Subcutaneous abdominal adipose tissue (tissue), 5 donors: Measurements from ENCODE around the gene ZNF302.

Source experiments
- H3K27ac ChIP-seq: one replicate; pipeline ENCODE4 v1.7.0; 2013; ENCODE audit warnings: low read depth, mild to moderate bottlenecking, inconsistent platforms, low read length, moderate library complexity
- H3K27me3 ChIP-seq, 5 donors: one replicate each; pipeline ENCODE4 v1.7.0; 2013; ENCODE audit warnings: low read length in 5 of 5, inconsistent platforms in 1 of 5; ENCODE audit not compliant: control insufficient read depth in 5 of 5, insufficient read depth in 4 of 5
- H3K36me3 ChIP-seq, 5 donors: one replicate each; pipeline ENCODE4 v1.7.0; 2013; ENCODE audit warnings: low read length in 5 of 5; ENCODE audit not compliant: control insufficient read depth in 5 of 5, insufficient read depth in 5 of 5
- H3K4me1 ChIP-seq, 5 donors: one replicate each; pipeline ENCODE4 v1.7.0; 2013; ENCODE audit warnings: low read length in 5 of 5, mild to moderate bottlenecking in 3 of 5, moderate library complexity in 1 of 5; ENCODE audit not compliant: control insufficient read depth in 5 of 5, insufficient read depth in 5 of 5
- H3K4me3 ChIP-seq, 5 donors: one replicate each; pipeline ENCODE4 v1.7.0; 2013; ENCODE audit warnings: low read length in 5 of 5, low read depth in 1 of 5
- H3K9ac ChIP-seq, 5 donors: one replicate each; pipeline ENCODE4 v1.7.0; 2013; ENCODE audit warnings: low read length in 5 of 5, mild to moderate bottlenecking in 4 of 5, moderate library complexity in 3 of 5
- H3K9me3 ChIP-seq, 5 donors: one replicate each; pipeline ENCODE4 v1.7.0; 2013; ENCODE audit warnings: low read length in 5 of 5; ENCODE audit not compliant: control insufficient read depth in 5 of 5
- donor health status: healthy.
- donor health status: healthy.
- donor health status: healthy.
- donor health status: healthy.
- donor health status: healthy.

ZNF302 gene

DNA sequence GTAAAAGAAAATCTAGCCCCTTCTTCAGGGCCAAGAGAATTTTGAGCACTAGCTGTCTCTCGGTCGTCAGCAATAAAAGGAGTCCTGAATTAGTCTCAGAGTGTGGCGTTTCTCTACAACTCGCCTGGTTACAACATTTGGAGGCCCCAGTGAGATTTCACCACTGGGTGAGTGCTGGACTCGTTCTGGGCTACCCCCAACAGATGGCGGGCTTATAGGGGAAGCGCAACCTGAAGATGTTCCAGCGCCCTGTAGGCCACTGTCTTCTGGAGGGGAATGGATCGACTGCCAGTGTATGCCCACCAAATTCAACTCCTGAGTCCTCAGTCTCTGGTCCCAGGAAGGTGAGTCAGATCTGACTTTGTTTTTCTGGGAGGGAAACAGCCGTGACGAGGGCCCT, 44.9 kb downstream of the ZNF302 start:
- no peak overlapping the region for H3K4me3 ChIP-seq
- no peaks in the 10 kb centered on the region for H3K9me3 ChIP-seq
- no peak overlapping the region for H3K27ac ChIP-seq
- H3K9ac ChIP-seq: no peak overlapping the region
- no peaks in the 10 kb centered on the region for H3K36me3 ChIP-seq
- H3K4me1 ChIP-seq: no peaks in the 10 kb centered on the region
- peaks cover 5 to 22% (median 6%) of the 10 kb centered on the region in 5 donors for H3K27me3 ChIP-seq

DNA sequence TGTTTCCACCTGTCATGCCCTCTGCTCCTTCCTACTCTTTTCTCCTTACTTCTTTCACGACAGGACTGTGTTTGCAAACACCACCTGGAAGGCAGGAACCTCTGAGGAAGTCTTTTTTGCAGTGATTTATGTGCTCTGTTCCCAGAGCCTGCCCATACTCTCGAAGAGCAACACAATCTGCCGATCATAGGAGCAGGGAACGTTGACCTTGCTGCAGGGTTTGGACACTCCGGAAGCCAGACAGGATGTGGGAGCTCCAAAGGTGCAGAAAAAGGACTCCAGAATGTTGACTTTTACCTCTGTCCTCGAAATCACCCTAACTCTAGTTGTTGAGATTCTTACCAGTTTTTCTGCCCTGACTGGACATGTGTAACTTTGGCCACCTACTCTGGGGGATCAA, 47.9 kb downstream of the ZNF302 start:
- H3K4me3 ChIP-seq: no peak overlapping the region
- peaks cover 5 to 31% (median 6%) of the 10 kb centered on the region in 5 donors for H3K27me3 ChIP-seq
- H3K9ac ChIP-seq: no peak overlapping the region
- H3K4me1 ChIP-seq: no peaks in the 10 kb centered on the region
- H3K9me3 ChIP-seq: no peaks in the 10 kb centered on the region
- H3K27ac ChIP-seq: no peak overlapping the region
- H3K36me3 ChIP-seq: no peaks in the 10 kb centered on the region

DNA sequence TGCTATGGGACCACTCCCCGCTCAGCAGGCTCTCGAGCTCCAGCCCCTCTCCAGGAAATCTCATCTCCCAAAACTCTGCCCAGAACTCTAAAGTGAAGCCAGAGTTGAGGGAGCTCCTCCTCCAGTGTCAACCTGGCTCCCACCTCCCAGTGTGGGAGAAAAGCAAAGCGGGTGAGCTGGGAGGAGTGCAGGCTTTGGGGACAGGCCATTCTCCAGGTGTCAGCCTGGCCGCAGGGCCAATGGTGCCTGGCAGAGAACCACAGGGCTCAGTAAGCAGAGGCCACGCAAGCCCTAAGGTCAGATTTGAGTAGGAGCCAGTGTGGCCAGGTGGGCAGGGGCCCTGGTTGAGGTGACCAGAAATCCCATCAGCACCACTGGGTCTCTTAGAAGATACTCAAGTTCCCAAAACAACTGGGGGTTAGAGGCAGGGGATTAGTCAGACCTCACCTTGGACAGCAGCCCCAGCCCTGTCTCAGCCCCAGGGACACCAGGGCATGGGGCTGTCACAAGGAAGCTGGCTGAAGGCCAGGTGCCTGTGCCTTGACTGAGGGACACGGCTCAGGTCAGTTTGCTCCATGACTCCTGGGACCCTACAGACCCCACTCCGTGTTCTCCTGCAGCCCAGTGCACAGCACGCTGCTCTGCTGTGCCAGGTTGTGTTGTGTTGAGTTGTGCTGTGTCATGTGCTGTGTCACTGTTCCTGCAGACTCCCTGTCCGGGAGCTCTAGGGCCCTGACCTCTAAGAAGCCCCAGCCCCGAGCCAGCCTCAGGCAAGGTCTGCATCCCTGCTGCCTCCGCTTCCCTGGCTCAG, 53.7 kb downstream of the ZNF302 start:
- Histone ChIP-seq H3K9me3 (peaks cover 0 to 5% (median 0%) of the 10 kb centered on the region in 5 donors), H3K4me1 (peaks cover 7 to 31% (median 26%) of the 10 kb centered on the region in 5 donors), H3K27ac (no peak overlapping the region)

DNA sequence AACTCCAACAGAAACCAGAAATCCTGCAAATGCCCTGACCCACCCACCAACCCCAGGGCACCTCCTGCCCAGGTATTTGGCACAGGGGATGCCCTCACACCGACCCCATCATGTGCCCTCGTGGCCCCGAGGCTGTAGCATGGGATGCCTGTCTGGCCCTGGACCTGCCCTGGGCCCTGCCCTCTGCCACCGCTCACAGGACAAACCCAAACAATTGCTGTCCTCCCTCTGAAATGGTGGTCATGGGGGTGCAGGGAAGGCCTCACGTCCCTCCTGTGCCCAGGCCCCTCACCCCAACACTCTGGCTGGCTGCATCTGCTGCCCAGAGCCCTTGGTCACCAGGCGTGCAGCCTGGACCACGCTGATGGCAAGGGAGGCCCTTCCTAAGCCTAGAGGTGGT, 54.5 kb downstream of the ZNF302 start:
- Histone ChIP-seq H3K9ac (no peak overlapping the region), H3K27me3 (peaks cover 0 to 8% (median 0%) of the 10 kb centered on the region in 5 donors), H3K9me3 (peaks cover 0 to 5% (median 0%) of the 10 kb centered on the region in 5 donors), H3K4me3 (no peak overlapping the region), H3K27ac (no peak overlapping the region), H3K36me3 (peaks cover 9 to 15% (median 9%) of the 10 kb centered on the region in 5 donors), H3K4me1 (peaks cover 7 to 33% (median 26%) of the 10 kb centered on the region in 5 donors)

More for the DNA sequence above, 53.7 kb downstream of the ZNF302 start:
- H3K4me3 ChIP-seq: no peak overlapping the region
- H3K9ac ChIP-seq: no peak overlapping the region
- H3K36me3 ChIP-seq: peaks cover 6 to 10% (median 7%) of the 10 kb centered on the region in 5 donors
- peaks cover 0 to 13% (median 3%) of the 10 kb centered on the region in 5 donors for H3K27me3 ChIP-seq

DNA sequence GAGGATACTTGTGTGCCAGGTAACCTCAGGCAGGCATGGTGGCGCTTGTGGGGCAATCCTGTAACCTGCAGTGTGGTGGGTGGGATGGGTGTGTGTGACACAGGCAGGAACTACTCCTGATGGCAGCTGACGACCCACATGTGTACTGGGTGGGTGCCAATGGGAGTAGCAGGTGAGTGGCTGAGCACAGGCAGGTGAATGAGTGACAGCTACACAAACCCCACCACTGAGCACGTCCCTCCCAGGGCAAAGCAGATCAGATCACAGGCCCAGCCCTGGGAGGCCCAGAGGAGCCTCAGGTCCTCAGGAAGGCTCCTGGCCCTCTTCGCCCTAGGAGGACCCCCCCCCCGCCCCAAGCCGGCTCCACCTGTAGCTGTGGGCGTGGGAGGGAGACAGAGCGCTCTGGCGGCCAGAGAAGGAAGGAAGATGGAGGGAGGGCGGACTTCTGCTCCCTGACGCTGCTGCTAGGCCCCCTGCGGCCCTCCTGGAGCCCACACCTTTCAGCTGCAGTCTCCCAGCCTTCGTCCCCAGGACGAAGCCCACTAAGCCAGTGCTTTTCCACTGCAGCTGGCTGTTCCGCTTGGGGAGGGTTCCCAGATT, 55.2 kb downstream of the ZNF302 start:
- Histone ChIP-seq H3K27ac (no peak overlapping the region), H3K4me1 (peaks cover 7 to 33% (median 26%) of the 10 kb centered on the region in 5 donors), H3K9me3 (peaks cover 0 to 5% (median 3%) of the 10 kb centered on the region in 5 donors), H3K36me3 (peaks cover 11 to 18% (median 15%) of the 10 kb centered on the region in 5 donors), H3K9ac (peak overlapping the region in 3 of 5 donors; percentile 92 to 98 (median 96)), H3K27me3 (peaks cover 0 to 6% (median 0%) of the 10 kb centered on the region in 5 donors), H3K4me3 (peak overlapping the region; percentile 71 to 97 (median 85))

DNA sequence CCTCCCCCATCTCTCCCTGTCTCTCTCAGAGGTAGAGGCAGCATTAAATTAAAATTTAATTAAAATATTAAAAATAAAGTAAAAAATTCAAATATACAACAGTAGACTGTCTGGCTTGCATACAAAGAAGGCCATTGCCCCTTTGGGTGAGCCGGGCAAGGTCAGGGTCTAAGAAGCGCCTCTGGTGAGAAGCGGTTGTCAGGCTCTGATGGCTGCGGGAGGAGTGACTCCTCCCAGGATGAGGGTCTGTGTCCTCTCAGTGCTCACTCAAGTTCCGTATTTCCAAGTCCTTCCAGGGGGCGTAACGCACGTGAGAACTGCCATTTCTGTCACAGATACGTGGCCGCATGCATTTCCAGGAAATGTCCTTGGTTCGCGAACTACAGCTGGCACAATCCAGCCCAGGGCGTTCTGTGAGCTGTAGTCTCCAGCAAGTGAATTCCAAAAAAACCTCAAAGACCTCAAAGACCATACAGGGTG, 55.8 kb downstream of the ZNF302 start:
- Histone ChIP-seq H3K9me3 (peaks cover 0 to 9% (median 7%) of the 10 kb centered on the region in 5 donors), H3K4me1 (peaks cover 7 to 33% (median 26%) of the 10 kb centered on the region in 5 donors), H3K9ac (peak overlapping the region; percentile 84 to 98 (median 93)), H3K27ac (peak overlapping the region; percentile 98), H3K36me3 (peaks cover 13 to 22% (median 16%) of the 10 kb centered on the region in 5 donors), H3K27me3 (peaks cover 0 to 5% (median 0%) of the 10 kb centered on the region in 5 donors), H3K4me3 (peak overlapping the region; percentile 71 to 97 (median 85))

DNA sequence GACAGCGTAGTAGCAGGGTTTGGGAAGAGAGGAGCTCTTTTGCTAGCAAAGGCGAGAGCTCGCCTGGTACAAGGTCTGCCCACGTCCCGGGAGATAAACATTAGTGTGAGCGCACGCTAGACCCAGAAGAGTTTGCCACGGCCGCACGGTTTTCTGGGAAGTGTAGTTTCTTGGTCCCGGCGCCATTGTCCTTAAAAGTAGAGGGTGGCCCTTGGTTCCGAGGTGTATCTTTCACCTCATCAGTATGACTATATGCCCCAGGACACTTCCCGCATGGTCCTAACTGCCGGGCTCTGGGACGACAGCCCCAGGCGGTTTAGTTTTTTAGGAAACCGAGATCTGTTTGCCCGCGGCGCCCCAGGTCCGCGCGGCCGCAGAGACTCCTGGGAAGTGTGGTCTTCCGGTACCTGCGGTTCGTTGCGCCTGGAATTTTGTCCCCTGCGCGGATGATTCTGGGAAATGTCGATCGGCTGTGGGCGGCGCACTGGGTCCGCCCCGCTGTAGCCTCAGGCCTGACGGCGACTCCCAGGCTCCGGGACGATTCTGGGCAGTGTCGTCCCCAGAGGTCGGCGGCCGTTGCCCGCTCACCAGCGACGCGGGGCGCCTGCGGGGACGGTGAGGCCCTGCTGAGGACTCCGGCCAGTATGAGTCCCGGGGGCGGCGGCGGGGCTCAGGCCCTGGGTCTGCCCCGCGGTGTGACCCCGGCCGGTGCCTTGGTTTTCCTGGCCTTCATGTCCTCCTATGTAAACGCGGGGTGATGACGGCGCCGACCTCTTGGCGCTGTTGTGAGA, 56.5 kb downstream of the ZNF302 start, which contains the start of gene ZNF181:
Gene ZNF181 (plus strand): TSS at position 498 of the 791 bp plus-strand sequence. CDS start 795 bp downstream, outside the sequence.
- H3K27me3 ChIP-seq: no peaks in the 10 kb centered on the region
- H3K27ac ChIP-seq: peak within 1 kb of the TSS; percentile 98
- H3K9me3 ChIP-seq: peaks cover 0 to 13% (median 11%) of the 10 kb centered on the region in 5 donors
- H3K4me3 ChIP-seq: peak within 1 kb of the TSS; percentile 71 to 97 (median 85)
- peak within 1 kb of the TSS; percentile 84 to 98 (median 93) for H3K9ac ChIP-seq
- peaks cover 16 to 25% (median 20%) of the 10 kb centered on the region in 5 donors for H3K36me3 ChIP-seq
- H3K4me1 ChIP-seq: peaks cover 7 to 33% (median 26%) of the 10 kb centered on the region in 5 donors

DNA sequence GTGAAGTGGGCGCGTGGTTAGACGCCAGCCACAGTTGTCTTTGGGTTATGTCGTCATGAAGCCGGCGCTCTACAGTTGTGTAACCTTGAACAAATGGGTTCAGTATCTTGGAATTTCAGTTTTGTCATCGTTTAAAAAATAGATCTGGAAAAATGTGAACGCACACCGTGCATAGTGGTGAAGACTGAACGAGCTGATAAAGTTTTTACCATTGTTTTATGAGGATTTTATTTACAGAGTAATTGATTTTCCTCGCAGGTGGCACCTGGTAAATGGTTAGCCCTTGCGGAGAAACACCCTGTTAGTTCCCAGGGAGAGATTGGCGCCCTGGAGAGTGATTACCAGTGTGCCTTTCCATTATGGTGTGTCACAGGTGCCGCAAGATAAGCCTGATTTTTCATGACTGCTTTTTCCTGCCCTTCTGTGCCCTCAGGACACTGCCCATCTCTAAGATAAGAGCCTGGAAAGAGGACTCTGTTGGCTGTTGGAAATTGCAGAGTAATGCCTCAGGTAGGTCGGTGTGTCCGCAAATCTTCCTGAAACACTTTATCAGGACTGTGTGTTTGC, 57.1 kb downstream of the ZNF302 start:
- Histone ChIP-seq H3K36me3 (peaks cover 23 to 32% (median 27%) of the 10 kb centered on the region in 5 donors), H3K27me3 (no peaks in the 10 kb centered on the region), H3K9ac (peak overlapping the region; percentile 84 to 98 (median 93)), H3K27ac (peak overlapping the region; percentile 98), H3K9me3 (peaks cover 0 to 20% (median 15%) of the 10 kb centered on the region in 5 donors), H3K4me3 (peak overlapping the region; percentile 71 to 97 (median 84)), H3K4me1 (peaks cover 7 to 33% (median 26%) of the 10 kb centered on the region in 5 donors)
